GM06990 (cell line): ENCODE results near the gene DNAH1.

Experiments
- DNase-seq: peaks from one replicate; pipeline ENCODE4 v3.0.0-alpha.2; 2011; ENCODE audit not compliant: insufficient read length; ENCODE audit errors: extremely low read depth
- H3K27me3 ChIP-seq: replicated peaks from 2 replicates; pipeline ENCODE4 v1.6.0; 2011; ENCODE audit warnings: low read length; ENCODE audit not compliant: control insufficient read depth, insufficient read depth
- H3K36me3 ChIP-seq: 2 replicates; pipeline ENCODE4 v1.5.1; 2011; ENCODE audit warnings: low read length; ENCODE audit not compliant: control insufficient read depth, insufficient read depth
- H3K4me3 ChIP-seq: replicated peaks from 2 replicates; pipeline ENCODE4 v1.5.1; 2011; ENCODE audit warnings: low read depth, mild to moderate bottlenecking, control low read depth, low read length
- TF ChIP-seq, protein P1 (sequence below): IDR thresholded peaks from 2 replicates; pipeline ENCODE4 v1.5.1; 2011; ENCODE audit warnings: low read length, control low read depth, mild to moderate bottlenecking, inconsistent platforms; ENCODE audit not compliant: insufficient read depth, poor library complexity, severe bottlenecking

Gene DNAH1

DNA sequence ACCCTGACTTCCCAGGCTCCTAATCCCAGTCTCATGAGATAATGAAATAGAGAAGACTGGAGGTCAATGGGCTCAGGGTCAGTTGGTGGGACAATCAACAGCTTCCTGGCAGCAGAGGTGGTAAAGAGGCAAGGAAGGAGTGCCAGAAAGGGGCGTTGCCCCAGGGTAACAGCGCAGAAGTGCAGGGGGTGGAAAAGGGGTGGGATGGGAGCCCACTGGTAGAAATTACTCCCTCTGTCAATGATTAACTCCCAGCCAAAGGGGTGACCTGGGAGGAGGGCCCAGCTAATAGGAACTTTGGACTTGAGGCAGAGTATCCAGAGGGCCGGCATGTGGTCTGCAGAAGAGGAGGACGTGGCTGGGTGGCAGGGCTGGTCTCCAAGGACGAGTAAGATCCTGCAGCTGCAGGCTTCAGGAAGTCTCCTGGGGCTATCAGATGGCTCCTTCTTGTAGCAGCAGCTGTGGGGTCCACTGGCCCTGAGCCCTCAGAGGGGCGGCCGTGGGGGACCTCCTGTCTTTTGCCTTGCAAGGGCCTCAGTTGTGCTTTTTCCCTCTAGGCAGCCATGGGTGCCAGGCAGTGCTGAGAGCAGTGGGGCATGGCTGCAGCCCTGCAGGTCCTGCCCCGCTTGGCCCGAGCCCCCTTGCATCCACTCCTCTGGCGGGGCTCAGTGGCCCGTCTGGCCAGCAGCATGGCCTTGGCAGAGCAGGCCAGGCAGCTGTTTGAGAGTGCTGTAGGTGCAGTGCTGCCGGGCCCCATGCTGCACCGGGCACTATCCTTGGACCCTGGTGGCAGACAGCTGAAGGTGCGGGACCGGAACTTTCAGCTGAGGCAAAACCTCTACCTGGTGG is 26.1 kb upstream of the DNAH1 start:
- Histone ChIP-seq H3K36me3 (peaks cover 25% of the 10 kb centered on the region), H3K4me3 (no peak overlapping the region), H3K27me3 (no peaks in the 10 kb centered on the region)
- TF ChIP-seq, protein P1, sequence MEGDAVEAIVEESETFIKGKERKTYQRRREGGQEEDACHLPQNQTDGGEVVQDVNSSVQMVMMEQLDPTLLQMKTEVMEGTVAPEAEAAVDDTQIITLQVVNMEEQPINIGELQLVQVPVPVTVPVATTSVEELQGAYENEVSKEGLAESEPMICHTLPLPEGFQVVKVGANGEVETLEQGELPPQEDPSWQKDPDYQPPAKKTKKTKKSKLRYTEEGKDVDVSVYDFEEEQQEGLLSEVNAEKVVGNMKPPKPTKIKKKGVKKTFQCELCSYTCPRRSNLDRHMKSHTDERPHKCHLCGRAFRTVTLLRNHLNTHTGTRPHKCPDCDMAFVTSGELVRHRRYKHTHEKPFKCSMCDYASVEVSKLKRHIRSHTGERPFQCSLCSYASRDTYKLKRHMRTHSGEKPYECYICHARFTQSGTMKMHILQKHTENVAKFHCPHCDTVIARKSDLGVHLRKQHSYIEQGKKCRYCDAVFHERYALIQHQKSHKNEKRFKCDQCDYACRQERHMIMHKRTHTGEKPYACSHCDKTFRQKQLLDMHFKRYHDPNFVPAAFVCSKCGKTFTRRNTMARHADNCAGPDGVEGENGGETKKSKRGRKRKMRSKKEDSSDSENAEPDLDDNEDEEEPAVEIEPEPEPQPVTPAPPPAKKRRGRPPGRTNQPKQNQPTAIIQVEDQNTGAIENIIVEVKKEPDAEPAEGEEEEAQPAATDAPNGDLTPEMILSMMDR, result no peak
- DNase-seq, result no peak

DNA sequence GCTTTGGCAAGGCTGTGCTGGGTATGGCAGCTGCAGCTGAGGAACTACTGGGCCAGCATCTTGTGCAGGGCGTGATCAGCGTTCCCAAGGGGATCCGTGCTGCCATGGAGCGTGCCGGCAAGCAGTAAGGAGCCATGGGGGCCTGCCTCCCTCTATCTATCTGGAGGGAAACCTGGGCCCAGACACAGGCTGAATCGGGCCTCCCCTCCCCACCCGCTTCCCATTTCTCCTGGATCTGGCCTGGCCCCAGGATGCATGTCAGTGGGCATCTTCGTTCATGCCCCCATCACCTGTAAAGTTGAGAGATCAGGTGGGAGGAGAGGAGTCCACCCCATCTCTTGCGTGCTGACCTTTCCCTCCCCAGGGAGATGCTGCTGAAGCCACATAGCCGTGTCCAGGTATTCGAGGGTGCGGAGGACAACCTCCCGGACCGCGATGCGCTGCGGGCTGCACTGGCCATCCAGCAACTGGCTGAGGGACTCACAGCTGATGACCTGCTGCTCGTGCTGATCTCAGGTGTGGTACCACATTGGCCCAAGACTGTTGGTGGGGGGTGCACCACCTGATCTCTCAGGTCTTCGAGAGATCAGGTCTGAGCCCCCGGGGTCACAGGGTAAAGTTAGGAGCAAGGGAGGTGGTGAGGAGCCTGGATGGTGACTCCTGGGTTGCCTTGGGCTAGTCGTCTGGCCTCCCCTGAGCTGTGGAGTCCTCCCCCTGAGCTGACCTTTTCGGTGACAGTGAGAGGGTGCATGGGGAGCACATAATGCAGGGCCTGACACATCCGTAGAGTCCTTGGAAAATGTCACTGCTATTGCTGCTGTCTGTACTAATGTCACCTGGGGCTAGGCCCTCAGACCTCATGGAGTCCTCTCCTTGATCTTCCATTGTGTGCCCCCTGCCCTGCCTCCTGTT is 25.3 kb upstream of the DNAH1 start:
- peaks cover 25% of the 10 kb centered on the region for H3K36me3 ChIP-seq
- no peak overlapping the region for H3K4me3 ChIP-seq
- H3K27me3 ChIP-seq, result no peaks in the 10 kb centered on the region
- DNase-seq, result no peak
- TF ChIP-seq, protein P1, result no peak

DNA sequence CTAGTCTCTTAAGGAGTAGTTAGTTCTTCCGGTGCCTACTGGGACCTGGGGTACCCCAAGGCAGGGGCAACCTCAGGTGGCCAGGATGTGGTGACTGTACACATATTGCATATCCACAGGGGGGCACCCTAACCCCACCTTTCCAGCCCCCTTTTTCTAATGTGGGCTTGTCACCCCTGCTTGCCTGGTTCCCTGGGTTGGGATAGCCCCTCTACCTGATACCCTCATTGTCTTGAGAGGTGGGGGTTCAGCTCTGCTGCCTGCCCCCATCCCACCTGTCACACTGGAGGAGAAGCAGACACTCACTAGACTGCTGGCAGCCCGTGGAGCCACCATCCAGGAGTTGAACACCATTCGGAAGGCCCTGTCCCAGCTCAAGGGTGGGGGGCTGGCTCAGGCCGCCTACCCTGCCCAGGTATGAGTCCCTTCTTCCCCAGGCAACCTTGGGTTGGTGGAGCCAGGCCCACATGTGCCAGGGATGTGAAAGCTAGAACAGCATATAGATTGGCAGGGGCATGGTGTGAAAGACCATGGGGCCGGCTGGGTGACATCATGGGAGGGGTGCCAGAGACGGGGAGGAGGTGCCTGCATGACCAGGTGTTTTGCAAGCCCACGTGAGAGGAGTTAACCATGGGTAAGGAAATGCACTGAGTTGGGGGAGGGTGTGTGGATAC is 24.5 kb upstream of the DNAH1 start:
- TF ChIP-seq, protein P1, result peak; percentile 58
- DNase-seq, result no peak

DNA sequence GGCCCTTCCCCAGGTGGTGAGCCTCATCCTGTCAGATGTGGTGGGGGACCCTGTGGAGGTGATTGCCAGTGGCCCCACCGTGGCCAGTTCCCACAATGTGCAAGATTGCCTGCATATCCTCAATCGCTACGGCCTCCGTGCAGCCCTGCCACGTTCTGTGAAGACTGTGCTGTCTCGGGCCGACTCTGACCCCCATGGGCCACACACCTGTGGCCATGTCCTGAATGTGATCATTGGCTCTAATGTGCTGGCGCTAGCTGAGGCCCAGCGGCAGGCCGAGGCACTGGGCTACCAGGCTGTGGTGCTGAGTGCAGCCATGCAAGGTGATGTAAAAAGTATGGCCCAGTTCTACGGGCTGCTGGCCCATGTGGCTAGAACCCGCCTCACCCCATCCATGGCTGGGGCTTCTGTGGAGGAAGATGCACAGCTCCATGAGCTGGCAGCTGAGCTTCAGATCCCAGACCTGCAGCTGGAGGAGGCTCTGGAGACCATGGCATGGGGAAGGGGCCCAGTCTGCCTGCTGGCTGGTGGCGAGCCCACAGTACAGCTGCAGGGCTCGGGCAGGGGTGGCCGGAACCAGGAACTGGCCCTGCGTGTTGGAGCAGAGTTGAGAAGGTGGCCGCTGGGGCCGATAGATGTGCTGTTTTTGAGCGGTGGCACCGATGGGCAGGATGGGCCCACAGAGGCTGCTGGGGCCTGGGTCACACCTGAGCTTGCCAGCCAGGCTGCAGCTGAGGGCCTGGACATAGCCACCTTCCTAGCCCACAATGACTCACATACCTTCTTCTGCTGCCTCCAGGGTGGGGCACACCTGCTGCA is 23.7 kb upstream of the DNAH1 start:
- no peaks in the 10 kb centered on the region for H3K27me3 ChIP-seq
- peaks cover 25% of the 10 kb centered on the region for H3K36me3 ChIP-seq
- no peak overlapping the region for H3K4me3 ChIP-seq
- DNase-seq, result no peak
- TF ChIP-seq, protein P1, result no peak

More for the DNA sequence above, 24.5 kb upstream of the DNAH1 start:
- H3K4me3 ChIP-seq, result no peak overlapping the region
- H3K27me3 ChIP-seq, result no peaks in the 10 kb centered on the region
- peaks cover 25% of the 10 kb centered on the region for H3K36me3 ChIP-seq
